HG03196 (cell line): ENCODE results near the gene SH3RF1.
A peak's percentile ranks its signal among the peaks of the same experiment; 100 is the strongest.

Experiments used
- ATAC-seq: cut with Tn5 transposase; IDR thresholded peaks from one replicate; pipeline ENCODE4 v1.9.1; 2021; ENCODE audit not compliant: unreplicated experiment

The SH3RF1 gene

GRCh38 chr4:169167957-169168858 is 102.5 kb downstream of the SH3RF1 start:
- peak; percentile 87 for ATAC-seq

GRCh38 chr4:169164669-169165415 is 105.9 kb downstream of the SH3RF1 start:
- no peak for ATAC-seq

GRCh38 chr4:169163947-169164668 is 106.6 kb downstream of the SH3RF1 start:
- ATAC-seq, result no peak

DNA sequence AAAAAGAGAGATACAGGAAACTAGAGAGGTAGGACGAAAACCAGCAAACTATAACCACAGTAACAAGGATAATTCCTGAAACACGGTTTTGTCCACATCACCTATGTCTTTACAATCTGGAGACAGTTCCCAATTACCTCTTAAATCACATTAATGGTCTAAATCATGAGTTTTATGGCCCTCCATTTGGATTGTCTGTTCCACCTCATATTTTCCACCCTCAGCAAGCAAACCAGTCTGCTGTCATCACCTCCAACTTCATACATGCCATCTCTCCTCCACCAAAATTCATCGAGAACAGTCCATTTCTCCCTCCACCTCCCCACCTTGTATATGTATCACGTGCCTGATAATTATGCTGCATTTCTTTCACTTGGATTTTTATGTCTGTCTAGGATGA is 107.3 kb downstream of the SH3RF1 start:
- no peak for ATAC-seq

DNA sequence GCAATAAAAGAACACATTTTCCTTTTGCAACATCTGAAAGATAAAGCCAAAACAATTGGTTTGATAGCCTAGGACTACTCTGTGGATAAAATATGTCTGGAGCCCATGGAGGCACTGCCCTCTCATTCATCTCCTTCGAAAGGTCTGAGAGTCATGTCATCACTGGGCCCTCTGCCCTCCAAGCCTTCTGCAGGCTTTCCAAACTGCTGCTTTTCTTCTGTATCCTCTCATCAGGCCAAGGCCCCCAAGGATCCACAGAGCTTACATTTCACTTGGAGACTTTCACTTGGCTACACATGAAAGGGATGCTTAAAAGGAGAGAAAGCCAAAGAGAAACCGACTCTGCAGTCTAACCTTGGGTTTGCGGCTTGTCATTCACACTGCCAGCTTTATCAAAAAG is 109.9 kb downstream of the SH3RF1 start:
- ATAC-seq, result no peak

- ATAC-seq, result no peak
These were observed 111.1 kb downstream of the SH3RF1 start for GRCh38 chr4:169159624-169160171.

- no peak for ATAC-seq
These were observed 111.9 kb downstream of the SH3RF1 start for GRCh38 chr4:169158861-169159260.

DNA sequence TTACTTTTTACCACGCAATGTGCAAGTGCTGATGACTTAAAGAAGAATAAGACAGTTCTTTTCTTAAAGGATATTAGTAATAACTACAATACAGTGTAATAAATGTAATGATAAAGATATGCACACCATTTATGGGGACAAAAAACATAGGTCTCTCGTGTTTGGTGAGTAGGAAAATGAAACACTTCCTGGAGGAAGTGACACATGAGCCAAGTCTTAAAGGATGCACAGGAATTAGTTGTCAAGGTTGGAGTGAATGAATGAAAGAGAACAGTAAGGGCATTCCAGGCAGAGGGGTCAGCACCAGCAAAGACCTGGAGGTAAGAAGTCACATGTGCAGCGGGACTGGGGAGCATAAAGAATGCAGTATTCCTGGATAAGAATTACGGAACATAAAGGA is 112.7 kb downstream of the SH3RF1 start:
- ATAC-seq, result no peak

GRCh38 chr4:169156392-169156791 is 114.4 kb downstream of the SH3RF1 start:
- ATAC-seq, result no peak

GRCh38 chr4:169154121-169154520 is 116.6 kb downstream of the SH3RF1 start:
- no peak for ATAC-seq

- ATAC-seq, result no peak
These were observed 117.2 kb downstream of the SH3RF1 start for GRCh38 chr4:169153481-169154087.

- no peak for ATAC-seq
These were observed 117.9 kb downstream of the SH3RF1 start for GRCh38 chr4:169152899-169153298.

- ATAC-seq, result no peak
These were observed 118.7 kb downstream of the SH3RF1 start for GRCh38 chr4:169152098-169152497.

- no peak for ATAC-seq
These were observed 119.1 kb downstream of the SH3RF1 start for GRCh38 chr4:169151671-169152070.

GRCh38 chr4:169150806-169151205 is 120.0 kb downstream of the SH3RF1 start:
- no peak for ATAC-seq

DNA sequence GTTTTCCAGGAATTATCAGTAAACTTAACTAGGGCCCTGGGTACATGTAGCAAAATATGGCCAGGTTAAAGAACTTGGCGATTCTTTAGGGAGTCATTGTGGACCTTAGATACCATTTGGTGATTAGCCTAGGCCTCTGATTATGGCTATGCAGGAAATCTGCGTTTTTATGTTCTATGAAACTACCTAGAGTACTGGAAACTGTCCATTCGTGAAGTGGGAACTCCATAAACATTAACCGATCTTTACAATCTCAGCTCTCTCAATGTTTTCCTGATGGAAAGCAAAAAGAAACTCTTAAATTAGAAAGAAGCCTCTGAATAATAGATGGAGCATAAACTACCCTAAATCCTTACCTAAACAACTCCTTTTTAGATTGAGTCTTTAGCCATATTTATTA is 121.9 kb downstream of the SH3RF1 start:
- no peak for ATAC-seq

- no peak for ATAC-seq
These were observed 123.6 kb downstream of the SH3RF1 start for GRCh38 chr4:169147191-169147590.

DNA sequence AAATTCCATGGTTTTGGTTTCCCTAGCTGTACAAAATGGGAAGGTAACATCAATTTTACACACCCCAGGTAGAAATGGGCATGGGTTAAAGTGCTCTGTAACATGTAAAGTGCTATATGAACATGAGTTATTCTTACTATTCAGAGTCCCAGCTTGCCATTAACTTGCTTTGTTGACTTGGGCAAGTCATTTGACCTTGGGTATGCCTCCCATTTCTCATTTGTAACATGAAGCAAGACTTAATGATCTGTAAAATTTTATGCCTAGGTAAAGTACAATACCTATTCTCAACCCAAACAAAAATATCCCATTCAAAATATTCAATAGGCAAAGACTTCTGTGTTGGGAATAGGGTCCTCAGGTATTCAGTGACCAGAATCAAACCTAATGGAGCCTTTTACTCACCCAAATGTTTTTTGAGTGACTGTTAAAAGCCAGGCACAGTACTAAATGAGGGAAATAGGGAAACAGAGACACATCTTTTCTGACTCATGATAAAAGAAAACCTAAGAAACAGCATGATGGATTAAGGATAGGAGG is 126.6 kb downstream of the SH3RF1 start:
- no peak for ATAC-seq

GRCh38 chr4:169143335-169143734 is 127.4 kb downstream of the SH3RF1 start:
- ATAC-seq, result no peak

DNA sequence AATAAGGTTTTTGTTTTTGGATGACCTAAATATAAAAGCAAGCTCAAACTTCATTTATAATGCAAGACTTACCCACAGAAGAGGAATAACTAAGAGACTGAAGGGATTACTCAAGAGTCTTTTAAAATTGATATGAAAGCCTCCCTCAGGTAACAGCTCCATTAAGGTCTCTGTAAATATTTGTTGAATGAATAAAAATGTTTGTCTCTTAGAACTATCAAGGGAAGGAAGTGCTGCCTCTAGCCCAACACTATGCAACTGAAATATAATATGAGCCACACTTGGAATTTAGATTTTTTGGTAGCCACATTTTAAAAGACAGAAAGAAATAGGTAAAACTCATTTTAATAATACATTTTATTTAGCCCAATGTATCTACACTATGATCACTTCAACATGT is 127.8 kb downstream of the SH3RF1 start:
- no peak for ATAC-seq

- no peak for ATAC-seq
These were observed 128.4 kb downstream of the SH3RF1 start for GRCh38 chr4:169142391-169142790.
